WERI-Rb-1 (cell line): Measurements from ENCODE around the gene RPRML.
"Not testable (repeated sequence)": the region's sequence is repeated elsewhere in the genome, so short reads cannot be mapped to it uniquely, and the experiment has no call there.

ENCODE experiments used
- DNase-seq: peaks from one replicate; pipeline ENCODE4 v3.0.0-alpha.2; 2020
- H3K27ac ChIP-seq: fragments of 250-450 bp; sonication (Bioruptor Pico); 2 replicates; pipeline ENCODE4 v1.5.1; 2020; ENCODE audit warnings: mild to moderate bottlenecking, moderate library complexity
- H3K27me3 ChIP-seq: fragments of 250-450 bp; sonication (Bioruptor Pico); 2 replicates; pipeline ENCODE4 v1.5.1; 2021; ENCODE audit warnings: mild to moderate bottlenecking, low read depth, moderate library complexity; ENCODE audit not compliant: insufficient read depth, severe bottlenecking
- H3K36me3 ChIP-seq: fragments of 250-450 bp; sonication (Bioruptor Pico); 2 replicates; pipeline ENCODE4 v1.5.1; 2020; ENCODE audit warnings: mild to moderate bottlenecking, moderate library complexity
- H3K4me3 ChIP-seq: 2 replicates; pipeline ENCODE4 v1.5.1; 2011; ENCODE audit warnings: low read depth, mild to moderate bottlenecking, control low read depth, low read length
- H3K9me3 ChIP-seq: fragments of 250-450 bp; sonication (Bioruptor Pico); 2 replicates; pipeline ENCODE4 v1.5.1; 2021; ENCODE audit warnings: mild to moderate bottlenecking, moderate library complexity; ENCODE audit not compliant: severe bottlenecking
- TF ChIP-seq, protein P1 (sequence below): IDR thresholded peaks from 2 replicates; pipeline ENCODE4 v1.5.1; 2011; ENCODE audit warnings: low read depth, mild to moderate bottlenecking, control low read depth, inconsistent platforms, low read length

The RPRML gene

DNA sequence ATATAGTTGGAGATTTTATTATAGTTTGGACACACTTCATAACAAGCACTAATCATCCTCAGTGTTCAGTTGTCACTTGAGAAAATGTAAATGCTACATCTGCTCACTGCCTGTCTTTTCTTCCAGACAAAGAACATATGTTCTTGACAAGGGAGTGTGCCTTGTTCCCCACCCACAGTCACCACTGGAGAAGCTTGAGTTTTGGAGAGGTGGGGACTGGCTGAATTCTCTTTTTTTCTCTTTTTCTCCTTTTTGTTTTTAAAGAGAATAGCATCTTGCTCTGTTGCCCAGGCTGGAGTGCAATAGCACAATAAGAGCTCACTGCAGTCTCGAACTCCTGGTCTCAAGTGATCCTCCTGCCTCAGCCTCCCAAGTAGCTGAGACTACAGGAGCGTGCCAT lies 15.5 kb downstream of the RPRML start:
- H3K27me3 ChIP-seq = no peaks in the 10 kb centered on the region
- peaks cover 9% of the 10 kb centered on the region for H3K36me3 ChIP-seq
- TF ChIP-seq, protein P1, sequence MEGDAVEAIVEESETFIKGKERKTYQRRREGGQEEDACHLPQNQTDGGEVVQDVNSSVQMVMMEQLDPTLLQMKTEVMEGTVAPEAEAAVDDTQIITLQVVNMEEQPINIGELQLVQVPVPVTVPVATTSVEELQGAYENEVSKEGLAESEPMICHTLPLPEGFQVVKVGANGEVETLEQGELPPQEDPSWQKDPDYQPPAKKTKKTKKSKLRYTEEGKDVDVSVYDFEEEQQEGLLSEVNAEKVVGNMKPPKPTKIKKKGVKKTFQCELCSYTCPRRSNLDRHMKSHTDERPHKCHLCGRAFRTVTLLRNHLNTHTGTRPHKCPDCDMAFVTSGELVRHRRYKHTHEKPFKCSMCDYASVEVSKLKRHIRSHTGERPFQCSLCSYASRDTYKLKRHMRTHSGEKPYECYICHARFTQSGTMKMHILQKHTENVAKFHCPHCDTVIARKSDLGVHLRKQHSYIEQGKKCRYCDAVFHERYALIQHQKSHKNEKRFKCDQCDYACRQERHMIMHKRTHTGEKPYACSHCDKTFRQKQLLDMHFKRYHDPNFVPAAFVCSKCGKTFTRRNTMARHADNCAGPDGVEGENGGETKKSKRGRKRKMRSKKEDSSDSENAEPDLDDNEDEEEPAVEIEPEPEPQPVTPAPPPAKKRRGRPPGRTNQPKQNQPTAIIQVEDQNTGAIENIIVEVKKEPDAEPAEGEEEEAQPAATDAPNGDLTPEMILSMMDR = no peak
- DNase-seq = no peak
- H3K9me3 ChIP-seq = no peaks in the 10 kb centered on the region
- no peak overlapping the region for H3K4me3 ChIP-seq
- H3K27ac ChIP-seq = no peak overlapping the region

DNA sequence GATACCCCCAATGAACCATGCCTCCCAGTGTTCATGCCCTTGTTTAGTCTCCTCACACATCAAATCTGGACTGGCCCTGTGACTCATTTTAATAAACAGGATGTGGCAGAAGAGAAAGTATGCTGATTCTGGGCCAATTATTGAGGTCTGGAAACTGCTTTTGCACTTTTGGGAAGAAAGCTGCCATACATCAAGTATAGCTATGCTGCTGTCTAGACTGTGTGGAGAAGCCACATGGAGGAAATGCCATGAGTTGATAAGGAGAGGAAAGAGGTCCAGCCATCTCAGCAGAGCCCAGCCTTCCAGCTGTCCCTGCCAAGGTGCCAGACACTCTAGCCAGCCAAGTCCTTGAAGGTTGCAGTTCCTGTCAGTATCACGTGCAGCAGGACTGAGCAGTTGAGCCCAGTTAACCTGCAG lies 16.7 kb downstream of the RPRML start:
- TF ChIP-seq, protein P1 = no peak
- Histone ChIP-seq H3K27me3 (no peaks in the 10 kb centered on the region), H3K27ac (no peak overlapping the region), H3K36me3 (peaks cover 9% of the 10 kb centered on the region), H3K9me3 (no peaks in the 10 kb centered on the region), H3K4me3 (no peak overlapping the region)
- DNase-seq = no peak

DNA sequence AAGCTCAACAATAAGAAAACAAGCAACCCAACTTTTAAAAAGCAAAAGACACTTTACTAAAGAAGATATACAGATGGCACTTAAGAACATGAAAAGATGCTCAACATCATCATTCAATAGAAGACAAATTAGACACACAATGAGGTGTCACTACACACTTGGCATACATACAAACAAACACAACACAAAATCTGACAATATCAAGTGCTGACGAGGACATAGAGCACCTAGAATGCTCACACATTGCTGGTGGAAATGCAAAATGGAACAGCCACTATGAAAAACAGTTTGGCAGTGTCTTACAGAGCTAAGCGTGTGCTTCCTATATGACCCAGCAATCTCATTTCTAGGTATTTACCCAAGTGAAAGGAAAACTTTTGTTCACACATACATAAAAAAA lies 18.9 kb downstream of the RPRML start:
- Histone ChIP-seq H3K4me3 (no peak overlapping the region), H3K9me3 (no peaks in the 10 kb centered on the region), H3K27me3 (no peaks in the 10 kb centered on the region), H3K36me3 (peaks cover 6% of the 10 kb centered on the region; the same call in 1 of the 2 replicates), H3K27ac (no peak overlapping the region)
- TF ChIP-seq, protein P1 = no peak
- DNase-seq = no peak

DNA sequence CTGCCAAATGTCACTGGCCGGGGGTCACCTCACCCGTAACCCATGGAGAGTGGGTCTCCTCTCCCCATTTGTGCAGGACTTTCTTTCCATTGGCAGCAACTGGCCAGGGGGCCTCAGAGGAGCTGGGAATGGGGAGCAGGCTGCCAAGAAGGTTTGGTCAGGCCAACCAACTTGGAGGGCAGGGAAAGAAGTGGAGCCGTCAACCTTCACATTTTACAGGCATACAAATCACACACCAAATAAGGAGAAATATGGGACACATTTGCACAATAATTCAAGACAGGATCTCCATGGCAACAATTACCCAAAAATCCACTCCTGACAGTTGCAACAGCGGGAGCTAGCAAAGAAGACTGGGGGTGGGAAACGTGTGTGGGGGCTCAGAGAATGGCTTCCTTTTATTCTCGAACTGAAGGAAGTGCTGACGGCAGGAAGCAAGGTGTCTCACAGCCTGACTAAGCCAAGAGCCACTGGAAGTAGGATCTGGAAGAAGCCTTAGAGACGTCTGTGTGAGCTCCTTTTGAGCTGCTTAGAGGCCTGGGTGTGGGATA lies 20.9 kb downstream of the RPRML start:
- TF ChIP-seq, protein P1 = no peak
- H3K9me3 ChIP-seq = no peaks in the 10 kb centered on the region
- H3K27me3 ChIP-seq = no peaks in the 10 kb centered on the region
- no peak overlapping the region for H3K4me3 ChIP-seq
- H3K27ac ChIP-seq = no peak overlapping the region
- peaks cover 6% of the 10 kb centered on the region; the same call in 1 of the 2 replicates for H3K36me3 ChIP-seq
- no peak for DNase-seq

DNA sequence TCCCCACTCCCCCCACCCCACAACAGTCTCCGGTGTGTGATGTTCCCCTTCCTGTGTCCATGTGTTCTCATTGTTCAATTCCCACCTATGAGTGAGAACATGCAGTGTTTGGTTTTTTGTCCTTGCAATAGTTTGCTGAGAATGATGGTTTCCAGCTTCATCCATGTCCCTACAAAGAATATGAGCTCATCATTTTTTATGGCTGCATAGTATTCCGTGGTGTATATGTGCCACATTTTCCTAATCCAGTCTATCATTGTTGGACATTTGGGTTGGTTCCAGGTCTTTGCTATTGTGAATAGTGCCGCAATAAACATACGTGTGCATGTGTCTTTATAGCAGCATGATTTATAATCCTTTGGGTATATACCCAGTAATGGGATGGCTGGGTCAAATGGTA lies 25.9 kb downstream of the RPRML start:
- not testable (repeated sequence) for H3K9me3 ChIP-seq, H3K27me3 ChIP-seq, H3K36me3 ChIP-seq, H3K4me3 ChIP-seq, DNase-seq, H3K27ac ChIP-seq

DNA sequence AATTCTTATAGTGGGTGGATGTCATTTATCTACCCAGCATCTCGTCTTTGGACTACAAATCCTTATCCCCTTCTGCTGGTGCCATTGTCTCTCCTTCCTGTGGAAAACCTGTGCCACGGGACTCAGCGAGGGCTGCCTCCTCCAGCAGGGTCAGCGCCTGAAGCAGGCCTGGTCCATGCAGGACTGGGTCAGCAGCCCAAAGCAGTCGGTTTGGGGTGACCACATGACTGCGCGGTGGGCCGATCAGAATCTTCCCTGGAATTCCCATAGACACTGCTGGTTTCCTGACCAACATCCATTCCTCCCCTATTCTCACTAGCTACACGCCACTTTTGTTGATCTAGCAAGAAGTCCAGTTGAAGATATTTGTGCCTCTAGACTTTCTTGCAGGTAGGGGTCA lies 26.9 kb downstream of the RPRML start:
- TF ChIP-seq, protein P1 = no peak
- no peaks in the 10 kb centered on the region for H3K36me3 ChIP-seq
- no peaks in the 10 kb centered on the region for H3K9me3 ChIP-seq
- no peak for DNase-seq
- H3K27ac ChIP-seq = no peak overlapping the region
- H3K27me3 ChIP-seq = no peaks in the 10 kb centered on the region
- no peak overlapping the region for H3K4me3 ChIP-seq
